GM10248 (cell line): ENCODE data around the gene PSMD14.

ENCODE experiments used
- CTCF ChIA-PET: fragments of 300-600 bp; sonication (Branson Sonifier 250); formaldehyde crosslinking; extraction: SDS; loops from one replicate; lab custom pipeline; 2021; ENCODE audit warnings: antibody characterized with exemption; lab: Yijun Ruan, JAX
- POLR2A ChIA-PET: fragments of 350-650 bp; sonication (Branson Sonifier 250); formaldehyde crosslinking; extraction: SDS; loops from one replicate; lab custom pipeline; 2020; ENCODE audit warnings: antibody characterized with exemption; lab: Yijun Ruan, JAX
- DNase-seq: peaks from one replicate; pipeline ENCODE4 v3.0.0; 2012; ENCODE audit errors: extremely low spot score
- TF ChIP-seq, protein P1 (sequence below): IDR thresholded peaks from 2 replicates; pipeline ENCODE4 v1.5.1; 2012; ENCODE audit warnings: mild to moderate bottlenecking, low read depth; ENCODE audit errors: extremely low read depth, missing control alignments, control extremely low read depth

The PSMD14 gene

DNA sequence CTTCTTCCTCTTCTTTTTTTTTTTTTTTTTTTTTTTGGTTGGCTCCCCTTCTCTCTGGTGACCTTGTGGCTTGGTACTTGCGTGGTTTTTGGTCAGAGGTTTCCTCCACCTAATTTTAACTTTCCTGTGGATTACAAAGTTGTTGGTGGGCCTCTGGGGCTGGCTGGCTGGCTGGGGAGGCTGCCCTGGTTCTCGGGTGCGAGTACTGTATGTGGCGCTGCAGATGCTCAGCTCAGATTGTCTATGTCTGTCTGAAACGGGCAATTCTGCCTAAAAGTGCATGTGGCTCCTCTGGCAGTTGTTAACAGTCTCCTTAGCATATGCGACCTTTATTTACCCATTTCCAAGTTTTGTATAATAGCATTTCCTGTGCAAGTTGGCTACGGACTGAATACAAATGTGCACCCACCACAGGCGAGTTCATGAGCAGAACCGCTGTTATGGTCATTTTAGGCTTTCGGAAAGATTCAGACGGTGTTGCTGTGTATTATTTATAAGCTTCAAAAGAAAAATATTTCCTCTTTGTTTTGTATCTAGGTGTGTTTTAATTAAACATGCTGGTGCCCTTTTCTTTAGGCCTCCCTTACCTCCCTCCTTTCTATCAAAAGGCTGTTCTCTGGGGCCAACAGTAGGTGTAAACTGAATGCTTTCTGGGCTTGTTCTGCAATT is 112.3 kb downstream of the PSMD14 start:
- POLR2A ChIA-PET = no interaction called here
- TF ChIP-seq, protein P1, sequence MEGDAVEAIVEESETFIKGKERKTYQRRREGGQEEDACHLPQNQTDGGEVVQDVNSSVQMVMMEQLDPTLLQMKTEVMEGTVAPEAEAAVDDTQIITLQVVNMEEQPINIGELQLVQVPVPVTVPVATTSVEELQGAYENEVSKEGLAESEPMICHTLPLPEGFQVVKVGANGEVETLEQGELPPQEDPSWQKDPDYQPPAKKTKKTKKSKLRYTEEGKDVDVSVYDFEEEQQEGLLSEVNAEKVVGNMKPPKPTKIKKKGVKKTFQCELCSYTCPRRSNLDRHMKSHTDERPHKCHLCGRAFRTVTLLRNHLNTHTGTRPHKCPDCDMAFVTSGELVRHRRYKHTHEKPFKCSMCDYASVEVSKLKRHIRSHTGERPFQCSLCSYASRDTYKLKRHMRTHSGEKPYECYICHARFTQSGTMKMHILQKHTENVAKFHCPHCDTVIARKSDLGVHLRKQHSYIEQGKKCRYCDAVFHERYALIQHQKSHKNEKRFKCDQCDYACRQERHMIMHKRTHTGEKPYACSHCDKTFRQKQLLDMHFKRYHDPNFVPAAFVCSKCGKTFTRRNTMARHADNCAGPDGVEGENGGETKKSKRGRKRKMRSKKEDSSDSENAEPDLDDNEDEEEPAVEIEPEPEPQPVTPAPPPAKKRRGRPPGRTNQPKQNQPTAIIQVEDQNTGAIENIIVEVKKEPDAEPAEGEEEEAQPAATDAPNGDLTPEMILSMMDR = no peak
- no peak for DNase-seq
- CTCF ChIA-PET = interaction anchor here (2.5 kb wide), 1 partner anchor 10 kb away, joined by 7 read pairs; no protein-coding TSS in a partner anchor

DNA sequence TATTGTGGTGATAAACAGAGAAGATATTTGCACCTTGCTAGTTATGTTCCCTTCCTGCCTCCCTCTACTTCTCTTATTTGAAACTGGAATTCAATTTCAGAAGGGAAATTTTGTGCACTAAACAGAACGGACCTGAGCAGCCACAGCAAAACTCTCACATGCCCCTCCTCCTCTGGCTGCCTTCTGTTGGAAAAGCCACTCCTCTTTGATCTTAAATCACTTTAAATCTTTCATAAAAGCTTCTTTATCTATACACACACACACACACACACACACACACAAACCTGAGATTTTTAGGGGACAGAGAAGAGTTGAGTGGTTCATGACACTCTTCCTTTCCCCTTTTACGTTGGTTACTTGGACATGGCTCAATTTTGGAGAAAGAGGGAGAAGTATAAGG is 113.5 kb downstream of the PSMD14 start:
- TF ChIP-seq, protein P1 = no peak

DNA sequence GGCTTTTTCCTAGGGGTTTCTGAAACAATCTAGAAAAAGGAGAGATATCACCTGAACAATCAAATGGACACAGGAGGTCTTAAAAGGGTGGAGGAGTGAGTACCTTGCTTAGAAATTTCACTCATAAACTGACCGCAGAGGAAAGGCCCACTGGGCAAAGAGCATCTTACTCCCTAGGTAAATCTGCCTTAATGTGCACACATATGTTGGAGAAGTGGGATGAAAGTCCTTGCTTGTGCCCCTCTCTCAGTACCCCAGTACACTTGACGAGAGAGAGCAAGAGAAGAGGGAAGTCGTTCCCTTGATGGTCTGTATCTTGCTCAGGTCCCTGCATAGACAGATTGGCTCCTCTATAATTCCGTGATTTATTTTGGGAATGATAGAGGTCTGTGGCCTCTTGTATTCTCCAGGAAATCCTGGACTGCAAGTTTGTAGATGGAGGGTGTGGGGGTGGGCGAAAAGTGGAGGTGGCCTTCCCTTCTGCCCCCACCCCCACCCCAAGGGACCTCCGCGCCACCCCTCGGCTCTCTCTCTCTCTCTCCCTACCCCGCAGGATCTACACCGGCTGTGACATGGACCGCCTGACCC is 114.7 kb downstream of the PSMD14 start:
- ChIA-PET CTCF (no interaction called here), POLR2A (no interaction called here)
- TF ChIP-seq, protein P1 = no peak
- DNase-seq = no peak

More for the DNA sequence above, 113.5 kb downstream of the PSMD14 start:
- ChIA-PET POLR2A (no interaction called here), CTCF (interaction anchor here (2.5 kb wide), 1 partner anchor 9 kb away, joined by 7 read pairs; no protein-coding TSS in a partner anchor)
- no peak for DNase-seq

DNA sequence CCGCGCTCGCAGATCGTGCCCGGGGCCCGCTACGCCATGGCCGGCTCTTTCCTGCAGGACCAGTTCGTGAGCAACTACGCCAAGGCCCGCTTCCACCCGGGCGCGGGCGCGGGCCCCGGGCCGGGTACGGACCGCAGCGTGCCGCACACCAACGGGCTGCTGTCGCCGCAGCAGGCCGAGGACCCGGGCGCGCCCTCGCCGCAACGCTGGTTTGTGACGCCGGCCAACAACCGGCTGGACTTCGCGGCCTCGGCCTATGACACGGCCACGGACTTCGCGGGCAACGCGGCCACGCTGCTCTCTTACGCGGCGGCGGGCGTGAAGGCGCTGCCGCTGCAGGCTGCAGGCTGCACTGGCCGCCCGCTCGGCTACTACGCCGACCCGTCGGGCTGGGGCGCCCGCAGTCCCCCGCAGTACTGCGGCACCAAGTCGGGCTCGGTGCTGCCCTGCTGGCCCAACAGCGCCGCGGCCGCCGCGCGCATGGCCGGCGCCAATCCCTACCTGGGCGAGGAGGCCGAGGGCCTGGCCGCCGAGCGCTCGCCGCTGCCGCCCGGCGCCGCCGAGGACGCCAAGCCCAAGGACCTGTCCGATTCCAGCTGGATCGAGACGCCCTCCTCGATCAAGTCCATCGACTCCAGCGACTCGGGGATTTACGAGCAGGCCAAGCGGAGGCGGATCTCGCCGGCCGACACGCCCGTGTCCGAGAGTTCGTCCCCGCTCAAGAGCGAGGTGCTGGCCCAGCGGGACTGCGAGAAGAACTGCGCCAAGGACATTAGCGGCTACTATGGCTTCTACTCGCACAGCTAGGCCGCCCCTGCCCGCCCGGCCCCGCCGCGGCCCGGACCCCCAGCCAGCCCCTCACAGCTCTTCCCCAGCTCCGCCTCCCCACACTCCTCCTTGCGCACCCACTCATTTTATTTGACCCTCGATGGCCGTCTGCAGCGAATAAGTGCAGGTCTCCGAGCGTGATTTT is 115.5 kb downstream of the PSMD14 start:
- ChIA-PET CTCF (interaction anchor here (1.3 kb wide), 1 partner anchor 17 kb away, joined by 3 read pairs; no protein-coding TSS in a partner anchor), POLR2A (no interaction called here)
- TF ChIP-seq, protein P1 = no peak
- peak; percentile 23 for DNase-seq

DNA sequence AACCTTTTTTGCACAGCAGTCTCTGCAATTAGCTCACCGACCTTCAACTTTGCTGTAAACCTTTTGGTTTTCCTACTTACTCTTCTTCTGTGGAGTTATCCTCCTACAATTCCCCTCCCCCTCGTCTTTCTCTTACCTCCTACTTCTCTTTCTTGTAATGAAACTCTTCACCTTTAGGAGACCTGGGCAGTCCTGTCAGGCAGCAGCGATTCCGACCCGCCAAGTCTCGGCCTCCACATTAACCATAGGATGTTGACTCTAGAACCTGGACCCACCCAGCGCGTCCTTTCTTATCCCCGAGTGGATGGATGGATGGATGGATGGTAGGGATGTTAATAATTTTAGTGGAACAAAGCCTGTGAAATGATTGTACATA is 116.2 kb downstream of the PSMD14 start:
- DNase-seq = no peak
- ChIA-PET POLR2A (no interaction called here), CTCF (interaction anchor here (1.3 kb wide), 1 partner anchor 16 kb away, joined by 3 read pairs; no protein-coding TSS in a partner anchor)
- TF ChIP-seq, protein P1 = no peak
